Activated CD8-positive, alpha-beta memory T cell treated with anti-CD3 and anti-CD28 coated beads, Interleukin-2, amount 50 U/mL, for 1 hour (primary cell): ENCODE measurements around the gene LRP8.

Experiments
- DNase-seq: peaks from one replicate; pipeline ENCODE4 v3.0.0-alpha.2; 2020; ENCODE audit errors: extremely low read depth

LRP8 gene

DNA sequence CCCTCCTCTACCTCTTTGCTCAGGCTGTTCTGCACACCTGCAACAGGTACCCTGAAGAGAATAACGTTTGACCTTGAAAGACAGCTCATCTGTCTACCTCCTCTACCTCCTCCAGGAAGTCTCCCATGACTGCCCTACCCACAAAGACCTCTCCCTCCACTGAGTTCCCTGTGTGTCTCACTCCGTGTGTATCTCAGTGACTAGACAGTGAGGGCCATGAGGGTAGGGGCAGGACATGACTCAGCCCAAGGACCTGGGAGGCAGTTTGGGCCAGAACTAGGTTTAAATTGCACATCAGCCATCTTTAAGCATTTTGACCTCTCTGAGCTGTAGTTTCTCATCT lies 32.0 kb upstream of the LRP8 start:
- no peak for DNase-seq

DNA sequence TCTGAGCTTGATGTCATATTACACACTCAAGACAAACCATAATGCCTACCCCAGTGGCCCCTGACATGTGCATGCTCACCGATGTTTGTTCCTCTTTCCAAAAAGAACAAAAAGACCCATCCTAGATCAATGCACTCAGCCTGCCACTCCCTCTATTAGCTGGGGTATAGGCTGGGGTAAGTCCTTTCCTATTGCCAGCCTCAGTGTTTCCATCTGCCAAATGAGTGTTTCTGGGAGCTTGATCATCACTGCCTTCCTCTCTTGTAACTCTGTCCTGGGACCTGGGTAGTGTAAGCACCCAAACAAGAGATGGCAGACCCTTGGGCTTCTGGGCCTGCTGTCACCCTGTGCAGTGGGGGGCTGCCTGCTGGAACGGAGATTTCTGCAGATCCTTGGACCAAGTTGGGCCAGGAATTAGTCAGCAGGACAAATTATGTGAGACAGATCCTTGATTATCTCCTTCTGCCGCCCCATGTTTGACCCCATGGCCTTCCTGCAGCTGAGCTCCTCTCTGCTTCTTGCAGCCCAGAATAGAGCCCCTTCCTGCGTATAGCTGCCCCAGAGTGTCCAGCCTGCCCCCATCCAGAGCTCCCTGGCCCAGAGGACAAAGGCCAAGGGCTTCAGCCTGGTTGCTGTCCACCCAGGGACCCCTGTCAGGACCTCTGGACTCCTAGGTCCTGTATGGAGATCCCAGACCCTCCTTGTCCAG lies 31.5 kb upstream of the LRP8 start:
- no peak for DNase-seq

DNA sequence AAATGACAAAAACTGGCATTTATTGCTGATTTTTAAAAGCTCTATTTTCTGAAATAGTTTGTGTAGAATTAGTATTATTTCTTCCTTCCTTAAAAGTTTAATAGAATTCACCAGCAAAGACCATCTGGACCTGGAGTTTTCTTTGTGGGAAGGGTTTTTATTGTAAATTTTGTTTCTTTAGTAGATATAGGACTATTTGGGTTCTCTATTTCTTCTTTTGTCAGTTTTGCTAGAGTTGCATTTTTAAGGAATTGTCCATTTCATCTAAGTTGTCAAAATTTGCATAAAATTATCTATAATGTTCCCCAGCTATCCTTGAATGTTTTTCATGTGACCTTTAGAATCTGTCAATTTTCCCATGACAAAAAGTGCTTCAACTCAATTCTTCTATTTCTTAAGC lies 28.8 kb upstream of the LRP8 start:
- DNase-seq: no peak

DNA sequence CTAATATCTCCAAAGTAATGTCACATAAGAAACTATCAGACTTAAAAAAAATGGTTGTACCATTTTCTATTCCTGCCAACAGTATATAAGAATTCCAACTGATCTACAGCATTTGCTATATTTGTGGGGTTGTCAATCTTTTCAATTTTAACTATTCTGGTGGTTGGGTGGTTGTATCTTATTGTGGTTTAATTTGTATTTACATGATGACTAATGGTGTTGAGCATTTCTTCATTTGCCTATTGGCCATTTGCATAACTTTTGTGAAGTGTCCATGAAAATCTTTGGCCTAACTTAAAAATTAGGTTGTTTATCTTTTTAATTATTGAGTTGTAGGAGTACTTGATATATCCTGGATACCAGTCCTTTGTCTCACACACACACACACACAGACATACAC lies 26.2 kb upstream of the LRP8 start:
- DNase-seq: no peak

DNA sequence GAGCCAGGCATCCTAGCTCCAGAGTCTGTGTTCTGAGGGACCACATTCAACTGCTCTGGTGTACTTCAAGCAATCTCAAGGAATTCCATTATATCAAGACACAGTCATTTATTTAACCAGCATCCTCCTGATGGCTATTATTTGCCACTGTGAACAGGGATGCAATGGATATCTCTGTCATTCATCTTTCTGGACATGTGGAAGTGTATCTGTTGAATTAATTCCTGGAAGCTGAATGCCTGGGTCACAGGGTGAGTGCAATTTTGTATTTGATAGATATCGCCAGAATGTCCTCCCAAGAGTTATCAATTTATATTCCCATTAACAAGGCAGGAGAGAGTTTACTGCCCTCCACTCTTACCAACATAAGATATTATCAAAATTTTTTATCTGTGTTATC lies 24.7 kb upstream of the LRP8 start:
- no peak for DNase-seq

DNA sequence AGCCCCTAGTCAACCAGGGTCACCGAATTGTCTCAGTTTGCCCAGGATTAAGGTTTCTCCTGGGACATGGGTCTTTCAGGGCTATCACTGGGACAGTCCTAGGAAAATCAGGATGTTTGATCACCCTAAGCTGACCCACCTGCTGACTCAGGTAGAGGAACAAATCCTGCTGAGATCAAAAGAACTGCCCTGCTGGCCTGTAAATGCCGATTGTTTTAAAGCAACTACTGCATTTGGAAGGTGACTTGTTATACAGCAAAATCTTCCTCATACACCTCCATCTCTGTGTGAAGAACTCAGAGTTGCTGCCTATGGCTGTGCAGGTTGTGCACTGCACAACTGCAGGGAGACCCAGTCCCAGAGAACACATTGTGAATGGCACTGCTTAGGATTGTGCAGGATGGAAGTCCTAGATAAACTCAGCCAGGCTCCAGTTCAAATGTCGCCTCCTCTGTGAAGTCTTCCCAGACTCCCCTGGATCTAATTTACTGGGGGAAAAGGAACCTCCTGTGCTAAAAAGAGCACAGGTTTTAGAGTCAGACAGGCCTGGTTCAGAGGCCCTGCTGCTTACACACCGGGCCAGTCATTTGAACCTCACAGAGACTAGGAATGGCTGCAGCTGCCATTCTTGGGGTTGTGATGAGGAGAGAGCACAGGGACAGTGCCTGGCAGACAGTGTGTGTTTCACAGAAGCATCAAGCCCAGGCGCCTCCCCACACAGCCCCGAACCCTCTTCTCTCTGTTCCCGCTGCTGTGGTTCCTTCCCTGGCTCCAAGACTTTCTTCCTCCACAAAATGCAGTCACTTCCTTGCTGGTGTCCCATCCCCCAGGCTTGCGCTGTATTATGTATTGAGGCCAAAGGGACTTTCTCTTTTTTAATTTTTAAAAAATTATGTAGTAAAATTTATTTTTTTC lies 23.2 kb upstream of the LRP8 start:
- DNase-seq: no peak

DNA sequence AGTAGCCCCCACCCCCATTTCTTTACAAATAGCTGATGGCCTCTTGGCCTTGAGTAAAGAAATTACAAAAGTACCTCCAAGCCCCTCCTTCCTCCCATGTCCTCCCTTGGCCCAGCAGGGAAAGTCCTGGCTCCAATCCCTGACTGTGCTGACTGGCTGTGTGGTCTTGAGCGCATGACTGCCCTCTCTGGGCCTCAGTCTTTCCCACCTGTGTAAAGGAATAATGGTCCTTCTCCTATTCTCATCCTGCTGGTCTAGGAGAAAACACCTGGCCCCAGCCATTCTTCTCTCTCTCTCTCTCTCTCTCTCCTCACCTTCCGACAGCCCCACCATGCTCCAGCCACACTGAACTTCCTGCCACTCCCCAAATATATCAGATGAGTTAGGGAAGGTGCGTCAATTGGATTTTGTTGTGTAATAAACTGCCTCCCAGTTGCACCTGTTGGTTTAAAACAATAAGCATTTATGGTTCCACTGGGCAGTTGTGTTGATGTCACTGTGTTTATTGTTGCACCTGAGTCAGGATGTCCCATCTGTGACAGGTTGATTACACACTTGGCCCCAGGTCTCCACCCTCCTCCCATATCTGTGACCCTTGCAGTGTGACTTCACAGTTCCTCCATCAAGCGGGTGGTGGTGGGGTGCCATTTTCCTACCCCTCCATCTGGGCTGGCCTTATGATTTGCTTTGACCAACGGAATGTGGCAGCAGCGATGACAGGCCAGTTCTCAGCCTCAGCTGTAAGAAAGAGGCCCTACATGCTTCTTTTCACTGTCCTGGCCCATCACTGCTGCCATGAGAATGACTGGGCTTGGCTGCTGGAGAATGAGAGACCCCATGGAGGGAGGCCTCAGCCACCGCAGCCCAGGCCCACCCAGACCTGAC lies 22.3 kb upstream of the LRP8 start:
- DNase-seq: no peak

DNA sequence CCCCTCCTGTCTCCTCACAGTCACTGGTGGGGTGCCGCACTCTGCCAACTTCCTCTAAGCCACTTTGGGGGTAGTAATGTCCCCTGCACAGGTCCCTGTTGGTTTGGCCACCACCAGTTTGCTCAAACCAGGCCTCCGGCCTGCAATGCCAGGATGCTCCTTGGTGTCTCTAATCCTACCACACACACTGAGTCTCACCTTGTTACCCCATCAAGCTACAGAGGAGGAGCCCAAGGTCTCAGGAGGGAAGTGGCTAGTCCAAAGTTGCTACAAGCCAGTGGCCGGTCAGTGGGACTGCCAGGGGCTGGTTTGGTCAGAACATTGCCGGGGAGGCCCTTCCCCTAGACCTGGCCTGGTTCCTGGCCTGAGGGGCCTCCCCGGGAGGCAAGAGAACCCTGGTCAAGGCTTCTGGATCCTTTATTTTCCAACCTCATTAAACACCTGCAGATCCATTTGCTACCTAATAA lies 21.5 kb upstream of the LRP8 start:
- DNase-seq: no peak

DNA sequence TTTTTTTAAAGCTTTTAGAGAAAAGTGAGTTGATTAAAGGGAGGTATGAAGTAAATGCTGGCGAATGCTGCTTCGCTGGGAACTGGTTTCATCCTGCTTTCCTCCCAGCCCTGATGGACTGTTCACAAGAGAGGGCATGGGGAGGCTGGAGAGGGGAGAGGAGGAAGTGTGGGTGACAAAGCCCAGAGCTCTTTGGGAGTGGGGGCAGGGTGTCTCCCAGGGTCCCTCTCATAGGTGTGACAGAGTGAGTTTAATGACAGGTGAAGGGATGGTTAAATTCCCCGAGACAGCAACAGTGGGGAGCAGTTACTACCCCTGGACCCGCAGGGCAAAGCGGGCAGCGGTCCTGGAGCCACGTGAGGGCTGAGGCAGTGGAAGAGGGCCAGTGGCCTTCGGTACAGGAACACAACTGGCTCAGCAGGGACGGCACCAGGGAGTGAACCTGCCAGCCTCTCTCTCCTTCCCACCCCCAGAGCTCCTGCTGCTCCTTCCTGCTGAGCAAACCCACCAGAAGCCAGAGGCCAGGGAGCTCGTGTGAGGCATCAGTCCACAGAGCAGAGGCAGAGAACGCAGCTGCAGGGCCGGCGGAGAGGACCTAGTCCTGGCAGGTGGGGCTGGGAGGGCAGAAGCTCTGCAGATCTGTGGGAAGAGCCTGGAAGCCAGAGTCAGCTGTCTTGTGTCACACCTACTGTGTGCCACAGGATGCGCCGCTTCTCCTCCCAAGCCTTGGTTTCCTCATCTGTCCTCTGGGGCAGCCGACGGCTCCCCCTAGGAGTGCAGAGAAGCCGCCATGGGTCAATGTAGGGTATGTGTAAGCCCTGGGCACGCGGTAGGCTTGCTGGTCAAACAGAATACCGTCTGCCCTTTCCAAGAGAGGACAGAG lies 20.9 kb upstream of the LRP8 start:
- no peak for DNase-seq

DNA sequence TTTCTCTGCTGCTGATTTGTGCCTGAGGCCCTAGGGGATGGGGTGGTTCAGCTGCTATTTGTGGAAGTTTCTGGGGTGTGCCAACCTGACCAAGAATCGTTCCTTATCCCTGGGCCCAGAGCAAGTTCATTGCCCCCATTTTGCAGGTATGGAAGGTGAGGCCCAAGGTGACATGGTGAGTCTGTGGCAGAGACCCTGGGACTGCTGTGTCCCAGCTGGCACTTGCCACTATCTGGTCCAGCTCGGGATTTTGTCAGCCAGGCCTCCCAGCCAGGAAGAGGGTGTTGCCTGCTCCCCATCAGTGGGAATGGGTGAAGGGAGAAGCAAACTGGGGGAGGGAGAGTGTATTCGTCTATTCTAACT lies 18.9 kb upstream of the LRP8 start:
- no peak for DNase-seq

DNA sequence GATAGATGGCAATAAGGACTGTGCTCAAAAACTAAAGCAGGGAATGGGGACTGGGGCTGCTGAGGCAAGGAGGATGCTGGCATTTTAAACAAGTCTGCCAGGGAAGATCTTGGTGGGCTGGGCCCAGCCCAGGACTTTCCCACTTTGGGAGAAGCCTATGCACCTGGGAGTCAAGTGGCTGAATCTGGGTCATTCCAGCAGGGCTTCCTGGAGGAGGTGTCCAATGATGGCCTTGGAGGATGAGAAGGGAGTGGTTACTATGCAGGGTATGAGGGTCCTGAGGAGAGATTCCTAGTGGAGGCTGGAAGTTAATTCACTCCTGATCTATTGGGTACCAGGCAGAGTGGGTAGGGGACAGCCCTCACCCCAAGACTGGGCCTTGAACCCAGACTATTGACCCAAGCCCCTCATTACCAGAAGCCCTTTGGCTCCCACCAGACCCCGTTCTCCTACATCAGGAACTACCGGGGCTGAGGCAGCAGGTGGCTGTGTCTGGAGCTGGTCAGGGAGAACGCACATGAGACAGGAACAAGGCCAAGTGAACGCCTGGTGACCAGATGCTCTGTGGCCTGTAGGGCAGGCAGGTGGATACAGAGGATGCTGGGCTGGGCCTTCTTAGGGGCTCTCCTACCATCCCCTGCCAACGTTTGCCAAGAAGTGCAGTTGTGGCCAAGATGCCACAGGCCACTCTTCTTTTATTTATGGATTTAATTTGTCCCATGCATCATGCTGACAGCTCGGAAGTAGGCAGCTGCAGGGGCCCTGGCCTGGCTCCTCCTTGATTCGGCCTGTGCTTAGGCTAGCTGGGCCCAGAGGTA lies 18.3 kb upstream of the LRP8 start:
- no peak for DNase-seq

DNA sequence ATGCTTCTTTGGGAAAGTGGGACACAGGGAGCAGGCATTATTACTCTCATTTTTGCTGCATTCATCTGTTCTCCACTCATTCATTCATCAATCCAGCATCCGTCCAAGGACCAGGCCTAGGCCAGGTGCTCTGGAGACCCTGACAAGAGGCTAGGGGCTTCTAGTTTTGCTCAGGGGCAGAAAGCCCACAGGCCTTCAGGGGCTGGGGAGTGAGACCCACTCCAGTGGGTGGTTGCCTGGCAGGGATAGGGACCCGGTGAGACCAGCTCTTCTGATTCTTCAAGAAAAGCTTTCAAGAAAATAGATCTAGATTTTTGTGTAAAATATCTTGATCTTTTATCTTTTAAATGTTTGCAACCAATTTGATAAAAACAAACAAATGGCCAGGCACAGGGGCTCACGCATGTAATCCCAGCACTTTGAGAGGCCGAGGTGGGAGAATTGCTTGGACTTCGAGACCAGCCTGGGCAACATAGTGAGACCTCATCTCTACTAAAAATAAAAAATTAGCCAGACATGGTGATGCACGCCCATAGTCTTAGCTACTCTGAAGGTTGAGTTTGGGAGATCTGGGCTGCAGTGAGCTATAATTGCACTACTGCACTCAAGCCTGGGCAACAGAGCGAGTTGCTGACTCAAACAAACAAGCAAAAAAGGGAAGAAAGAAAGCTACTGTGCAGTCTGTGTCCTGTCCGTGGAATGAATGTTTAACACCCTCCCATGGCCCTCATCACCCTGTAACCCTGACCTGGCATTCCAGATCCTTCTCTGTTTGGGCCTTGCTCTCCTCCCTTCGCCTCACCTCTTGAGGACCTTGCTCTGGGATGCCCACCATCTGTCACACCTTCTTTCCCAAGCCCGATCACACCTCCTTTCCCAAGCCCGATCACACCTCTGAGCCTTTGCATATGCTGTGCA lies 17.3 kb upstream of the LRP8 start:
- DNase-seq: no peak

DNA sequence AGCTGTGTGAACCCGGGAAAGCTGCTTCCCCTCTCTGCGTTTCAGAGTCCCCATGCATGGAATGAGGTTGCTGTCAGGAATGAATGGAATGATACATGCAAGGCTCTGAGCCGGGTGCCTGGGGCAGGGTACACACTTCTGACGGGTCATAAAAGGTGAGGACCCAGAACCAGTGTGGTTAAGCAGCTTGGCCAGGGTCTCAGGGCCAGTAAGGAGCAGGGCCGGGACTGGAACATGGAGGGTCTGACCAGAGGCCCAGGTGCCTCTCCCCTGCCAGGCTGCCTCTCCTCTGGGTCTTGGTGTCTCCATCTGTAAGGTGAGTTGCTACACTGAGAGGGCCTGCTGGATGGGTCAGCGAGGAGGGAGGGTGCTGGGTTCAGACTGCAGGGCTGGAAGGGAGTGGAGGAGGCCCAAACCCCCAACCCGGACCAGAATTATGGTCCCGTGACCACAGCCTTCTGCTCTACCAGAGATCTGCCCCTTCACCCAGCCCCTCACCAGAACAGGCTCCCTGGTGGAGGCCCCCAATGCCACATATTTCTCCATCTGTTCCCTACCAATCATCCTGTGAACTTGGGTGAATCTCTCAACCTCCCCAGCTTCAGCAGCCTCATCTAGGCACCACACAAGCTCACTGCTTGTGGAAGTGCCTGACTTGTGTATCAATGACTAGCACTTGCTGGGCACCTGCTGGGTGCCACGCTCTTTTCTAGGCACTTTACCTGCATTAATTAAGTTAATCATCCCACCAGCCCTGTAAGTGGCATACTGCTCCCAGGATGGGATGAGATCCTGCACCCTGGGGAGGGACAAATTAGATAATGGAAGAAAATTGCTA lies 16.2 kb upstream of the LRP8 start:
- DNase-seq: no peak

DNA sequence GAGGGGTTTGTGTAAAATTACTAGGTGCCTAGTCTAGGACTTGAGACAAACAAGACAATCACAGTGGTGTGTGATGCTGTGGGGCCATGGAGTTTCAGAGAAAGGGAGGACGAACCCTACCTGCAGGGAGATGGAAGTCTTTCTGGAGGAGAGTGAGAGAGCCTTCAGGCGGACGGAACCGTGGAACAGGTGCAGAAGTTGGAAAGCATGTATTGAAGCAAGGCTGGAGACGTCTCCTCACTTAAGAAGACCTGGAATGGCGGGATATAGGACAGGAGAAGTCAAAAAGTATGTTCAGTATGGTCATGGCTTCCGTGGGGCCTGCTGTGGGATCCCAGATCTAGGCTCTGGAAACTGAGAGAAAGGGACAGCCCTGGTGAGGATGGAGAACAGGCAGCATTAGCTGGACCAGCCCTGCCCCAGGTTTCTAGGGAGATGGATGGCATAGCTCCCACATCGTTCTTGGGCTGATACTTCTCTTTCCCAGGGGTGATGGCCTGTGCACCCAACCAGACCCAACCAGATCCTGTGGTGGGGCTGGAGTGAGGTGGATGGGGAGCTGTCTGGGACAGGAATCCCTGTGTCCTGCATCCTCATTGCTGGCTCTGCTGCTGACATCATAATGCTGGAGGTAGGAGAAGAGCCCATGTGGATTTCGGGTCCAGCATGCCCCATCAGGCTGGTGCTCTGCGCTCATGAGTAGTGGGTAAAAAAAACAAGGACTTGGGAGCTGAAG lies 15.0 kb upstream of the LRP8 start:
- DNase-seq: no peak

DNA sequence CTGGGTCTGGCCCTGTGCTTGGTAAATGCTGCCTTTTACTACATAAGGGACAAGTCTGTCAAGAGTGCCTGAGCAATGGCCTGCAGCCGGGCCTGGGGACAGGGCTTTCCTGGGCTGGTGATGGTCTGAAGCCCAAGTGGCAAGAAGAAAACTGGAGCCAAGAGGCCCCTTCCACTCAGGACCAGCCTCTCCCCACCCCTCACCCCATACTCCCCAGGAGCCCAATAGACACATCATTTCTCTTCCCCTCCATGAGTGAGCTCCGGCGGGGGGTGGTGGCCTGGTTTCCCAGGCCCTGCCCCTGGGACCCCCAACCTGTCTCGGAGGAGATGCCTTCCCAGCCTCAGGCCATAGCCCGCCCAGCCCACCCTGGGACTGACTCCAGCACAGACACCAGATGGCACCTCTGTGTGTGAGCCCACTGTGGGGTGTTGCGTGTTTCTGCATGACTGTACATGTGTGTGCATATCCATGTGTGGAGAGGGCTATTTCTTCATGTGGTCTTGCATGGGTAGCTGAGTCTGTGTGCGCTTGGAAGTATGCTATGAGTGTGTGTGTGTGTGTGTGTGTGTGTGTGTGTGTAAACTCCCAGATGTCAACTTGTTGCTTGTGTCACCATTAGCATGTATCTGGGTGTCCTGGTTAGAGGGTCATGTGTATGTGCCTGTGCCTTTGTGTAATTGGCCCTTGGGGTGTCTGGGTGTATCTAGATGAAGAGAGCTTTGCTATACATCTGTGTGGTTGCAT lies 14.3 kb upstream of the LRP8 start:
- no peak for DNase-seq

DNA sequence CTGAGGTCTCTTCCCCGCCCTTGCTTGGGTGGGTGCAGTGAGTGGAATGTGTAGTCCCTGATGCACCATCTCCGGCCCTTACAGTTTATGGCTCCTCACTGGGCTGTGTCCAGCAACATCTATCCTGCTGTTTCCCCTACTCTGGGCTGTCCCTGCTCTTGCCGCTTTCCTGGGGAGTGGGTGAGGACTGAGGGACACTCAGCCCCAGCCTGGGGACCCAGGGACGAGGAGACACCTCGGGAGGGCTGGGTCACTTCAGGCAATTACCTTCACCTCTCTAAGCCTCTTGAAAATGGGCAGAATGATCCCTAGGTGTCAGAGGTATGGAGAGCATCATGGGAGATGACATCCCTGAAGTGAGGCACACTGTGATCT lies 13.6 kb upstream of the LRP8 start:
- no peak for DNase-seq
